DOHH2 (cell line): ENCODE results near the gene DMRT1.

Experiments used
- H3F3A ChIP-seq: fragments of 200-600 bp; sonication (generic), shearing (Covaris generic); 2 replicates; pipeline ENCODE4 v1.6.0; 2016; ENCODE audit warnings: antibody characterized with exemption, mild to moderate bottlenecking; ENCODE audit not compliant: control insufficient read depth, insufficient read depth
- H3K27ac ChIP-seq: fragments of 200-600 bp; sonication (generic); 2 replicates; pipeline ENCODE4 v1.5.1; 2014; ENCODE audit warnings: low read depth, mild to moderate bottlenecking, low read length, moderate library complexity
- H3K27me3 ChIP-seq: fragments of 200-600 bp; sonication (generic); 2 replicates; pipeline ENCODE4 v1.6.1; 2014; ENCODE audit warnings: mild to moderate bottlenecking, low read length, mixed read lengths; ENCODE audit not compliant: control insufficient read depth
- H3K36me3 ChIP-seq: fragments of 200-600 bp; sonication (generic); 2 replicates; pipeline ENCODE4 v1.6.1; 2014; ENCODE audit warnings: mild to moderate bottlenecking, low read length, moderate library complexity, mixed read lengths; ENCODE audit not compliant: control insufficient read depth
- H3K4me1 ChIP-seq: fragments of 200-600 bp; sonication (generic); 2 replicates; pipeline ENCODE4 v1.6.1; 2014; ENCODE audit warnings: mild to moderate bottlenecking, low read length, mixed read lengths; ENCODE audit not compliant: control insufficient read depth
- H3K4me2 ChIP-seq: fragments of 200-600 bp; sonication (generic); 2 replicates; pipeline ENCODE4 v1.6.0; 2014; ENCODE audit warnings: mild to moderate bottlenecking, low read length, moderate library complexity
- H3K4me3 ChIP-seq: fragments of 200-600 bp; sonication (generic); 2 replicates; pipeline ENCODE4 v1.5.1; 2014; ENCODE audit warnings: mild to moderate bottlenecking, low read length, mixed read lengths
- H3K79me2 ChIP-seq: fragments of 200-600 bp; sonication (generic); 2 replicates; pipeline ENCODE4 v1.6.1; 2014; ENCODE audit warnings: mild to moderate bottlenecking, low read length, mixed read lengths; ENCODE audit not compliant: control insufficient read depth
- H3K9me2 ChIP-seq: fragments of 200-600 bp; sonication (generic); replicated peaks from 2 replicates; pipeline ENCODE4 v1.6.1; 2014; ENCODE audit warnings: mild to moderate bottlenecking, low read length, mixed read lengths; ENCODE audit not compliant: control insufficient read depth
- H3K9me3 ChIP-seq: fragments of 200-600 bp; sonication (generic); 2 replicates; pipeline ENCODE4 v1.6.1; 2014; ENCODE audit warnings: antibody characterized with exemption, low read length, mixed read lengths; ENCODE audit not compliant: control insufficient read depth, insufficient read depth
- H4K20me1 ChIP-seq: fragments of 200-600 bp; sonication (generic); 2 replicates; pipeline ENCODE4 v1.6.0; 2014; ENCODE audit warnings: low read depth, mild to moderate bottlenecking, antibody characterized with exemption, low read length, moderate library complexity; ENCODE audit not compliant: control insufficient read depth, insufficient read depth
- CTCF ChIP-seq: fragments of 200-600 bp; sonication (generic); IDR thresholded peaks from one replicate; pipeline ENCODE4 v1.5.1; 2014; ENCODE audit warnings: antibody characterized with exemption, mild to moderate bottlenecking, low read depth, low read length; ENCODE audit not compliant: poor library complexity, severe bottlenecking
- EZH2phosphoT487 ChIP-seq: fragments of 200-600 bp; sonication (generic); IDR thresholded peaks from 2 replicates; pipeline ENCODE4 v1.6.1; 2017; ENCODE audit warnings: borderline replicate concordance, mild to moderate bottlenecking, antibody characterized with exemption, low read length, moderate library complexity, mixed read lengths

Gene DMRT1

GRCh38 chr9:1001838-1002237 lies 160.3 kb downstream of the DMRT1 start:
- Histone ChIP-seq H3F3A (peaks cover 13% of the 10 kb centered on the region), H3K4me2 (no peak overlapping the region), H3K9me2 (no peaks in the 10 kb centered on the region), H3K27ac (no peak overlapping the region), H3K36me3 (no peaks in the 10 kb centered on the region; the same call in 1 of the 2 replicates), H3K9me3 (peaks cover 25% of the 10 kb centered on the region), H3K4me3 (no peak overlapping the region), H3K27me3 (no peaks in the 10 kb centered on the region), H4K20me1 (no peaks in the 10 kb centered on the region), H3K79me2 (no peaks in the 10 kb centered on the region), H3K4me1 (peaks cover 18% of the 10 kb centered on the region)
- TF ChIP-seq EZH2phosphoT487 (no peak), CTCF (no peak)

- TF ChIP-seq CTCF (no peak), EZH2phosphoT487 (no peak)
- H3K4me2 ChIP-seq: no peak overlapping the region
Measured at GRCh38 chr9:1002678-1003077, 161.2 kb downstream of the DMRT1 start.

GRCh38 chr9:1005043-1005667 lies 163.7 kb downstream of the DMRT1 start:
- Histone ChIP-seq H3K79me2 (no peaks in the 10 kb centered on the region), H3K9me3 (peaks cover 4% of the 10 kb centered on the region; the same call in 1 of the 2 replicates), H3K4me2 (peak overlapping the region; percentile 39)

More at GRCh38 chr9:1002678-1003077, 161.2 kb downstream of the DMRT1 start:
- H3K27ac ChIP-seq: no peak overlapping the region
- no peaks in the 10 kb centered on the region; the same call in 1 of the 2 replicates for H3K36me3 ChIP-seq
- H3K9me2 ChIP-seq: no peaks in the 10 kb centered on the region
- H3K9me3 ChIP-seq: peaks cover 24% of the 10 kb centered on the region
- H3K79me2 ChIP-seq: no peaks in the 10 kb centered on the region
- H3K27me3 ChIP-seq: no peaks in the 10 kb centered on the region
- H3K4me1 ChIP-seq: peaks cover 18% of the 10 kb centered on the region
- no peaks in the 10 kb centered on the region for H4K20me1 ChIP-seq
- H3F3A ChIP-seq: peaks cover 13% of the 10 kb centered on the region
- H3K4me3 ChIP-seq: no peak overlapping the region

More at GRCh38 chr9:1005043-1005667, 163.7 kb downstream of the DMRT1 start:
- Histone ChIP-seq H3K27me3 (no peaks in the 10 kb centered on the region), H4K20me1 (no peaks in the 10 kb centered on the region), H3F3A (no peaks in the 10 kb centered on the region), H3K4me3 (peak overlapping the region; percentile 19; the same call in 1 of the 2 replicates), H3K36me3 (no peaks in the 10 kb centered on the region), H3K9me2 (no peaks in the 10 kb centered on the region), H3K27ac (no peak overlapping the region), H3K4me1 (peaks cover 7% of the 10 kb centered on the region)
- TF ChIP-seq EZH2phosphoT487: no peak
- TF ChIP-seq CTCF: peak; percentile 58
